Mucosa of descending colon (tissue), 3 donors: ENCODE measurements around the gene ACSF2. TPM values are rescaled to one million over a fixed set of nuclear protein-coding genes. Genes with fewer than 3 reads are reported as not detected.

ENCODE experiments used
- ATAC-seq: fragments of 200-7000 bp; cut with Tn5 transposase; one replicate; pipeline ENCODE4 v1.9.1; 2020; ENCODE audit warnings: mild to moderate bottlenecking, moderate library complexity
- DNase-seq, 3 donors: peaks; one replicate each; pipeline ENCODE4 v3.0.0-alpha.2; 2020
- H3K36me3 ChIP-seq: fragments of 200-600 bp; one replicate; pipeline ENCODE4 v1.8.0; 2021; ENCODE audit warnings: low read depth, mild to moderate bottlenecking
- H3K4me1 ChIP-seq: fragments of 200-600 bp; one replicate; pipeline ENCODE4 v1.8.0; 2021; ENCODE audit warnings: low read depth, mild to moderate bottlenecking
- H3K4me3 ChIP-seq: fragments of 200-600 bp; one replicate; pipeline ENCODE4 v1.8.0; 2021; ENCODE audit warnings: mild to moderate bottlenecking
- H3K9me3 ChIP-seq: fragments of 200-600 bp; one replicate; pipeline ENCODE4 v1.8.0; 2021; ENCODE audit warnings: mild to moderate bottlenecking
- CTCF ChIP-seq: fragments of 200-600 bp; IDR thresholded peaks from one replicate; pipeline ENCODE4 v1.8.0; 2022; ENCODE audit warnings: antibody characterized with exemption, mild to moderate bottlenecking
- intact Hi-C, 2 donors: fragments of 100-400 bp; cut with DNase I in 1 of 2; cut with micrococcal nuclease in 1 of 2; formaldehyde crosslinking; loops; one replicate each; pipeline versions ENCODE4 v1.11.0 to v1.11.1; 2022; cut with DNase I, micrococcal nuclease
- total RNA-seq, 3 donors: library from RNA; stranded (reverse); fragmentation: NEBNext Ultra II Directional in 2 of 3; extraction: Animal tissue kit (Norgen Biotek cat#: 25700) in 2 of 3; gene quantifications; one replicate each; pipeline versions ENCODE4 v1.2.1 to v1.2.4, GENCODE V29; 2021 to 2023
- donor health status: DM: no; HTN: no; CAD: no; lungs with moderate emphysema.
- donor health status: DM: no; HTN: no; CAD: no.
- donor health status: DM: no; HTN: yes; CAD: no.

Gene ACSF2
- total RNA-seq, 3 donors from 2014 or later = 79.7 to 246 (median 99.4) TPM

- no peaks in the 10 kb centered on the region for H3K9me3 ChIP-seq
- no peak overlapping the region for H3K4me3 ChIP-seq
- no peak for DNase-seq
- peaks cover 21% of the 10 kb centered on the region for H3K4me1 ChIP-seq
- H3K36me3 ChIP-seq = no peaks in the 10 kb centered on the region
- no peak for TF ChIP-seq CTCF
- intact Hi-C loops = no loop called here
- ATAC-seq = no peak
Measured at GRCh38 chr17:50430821-50431618, 5.0 kb downstream of the ACSF2 start.

DNA sequence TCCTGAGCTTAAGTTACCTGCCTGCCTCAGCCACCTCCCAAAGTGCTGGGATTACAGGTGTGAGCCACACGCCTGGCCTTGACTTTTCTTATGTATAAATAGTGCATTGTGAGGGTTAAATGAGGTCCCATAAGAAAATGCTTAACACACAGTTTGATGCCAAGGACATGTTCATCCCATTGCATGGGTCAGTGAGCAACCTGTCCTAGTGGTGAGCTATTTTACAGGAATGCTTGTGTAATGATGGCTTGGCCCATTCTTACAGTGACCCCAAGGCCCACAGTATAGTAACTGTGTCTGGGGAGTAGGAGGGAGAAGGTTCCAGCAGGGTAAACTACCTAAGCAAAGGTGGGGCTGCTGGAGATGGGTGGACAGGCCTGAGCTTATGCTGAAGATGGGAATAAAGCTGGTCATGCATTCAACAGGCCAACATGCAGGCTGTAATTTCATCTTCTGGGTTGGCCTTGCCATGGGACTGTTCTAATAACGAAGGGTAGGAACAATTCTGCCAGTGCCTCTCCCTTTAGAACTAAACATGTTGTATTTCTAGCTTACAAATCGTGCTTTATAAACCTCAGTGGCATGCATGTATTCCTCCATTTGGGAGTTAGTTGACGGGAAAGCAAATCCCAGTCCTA, 6.2 kb downstream of the ACSF2 start:
- H3K4me1 ChIP-seq = peaks cover 16% of the 10 kb centered on the region
- no peak for DNase-seq
- no peak overlapping the region for H3K4me3 ChIP-seq
- H3K36me3 ChIP-seq = no peaks in the 10 kb centered on the region
- H3K9me3 ChIP-seq = no peaks in the 10 kb centered on the region
- no peak for TF ChIP-seq CTCF
- intact Hi-C loops = no loop called here
- ATAC-seq = no peak

GRCh38 chr17:50437409-50437808, 11.4 kb downstream of the ACSF2 start:
- Histone ChIP-seq H3K9me3 (no peaks in the 10 kb centered on the region), H3K4me1 (peaks cover 18% of the 10 kb centered on the region), H3K36me3 (no peaks in the 10 kb centered on the region), H3K4me3 (no peak overlapping the region)
- ATAC-seq (no peak), DNase-seq (no peak)
- intact Hi-C loops = no loop called here
- TF ChIP-seq CTCF = no peak

DNA sequence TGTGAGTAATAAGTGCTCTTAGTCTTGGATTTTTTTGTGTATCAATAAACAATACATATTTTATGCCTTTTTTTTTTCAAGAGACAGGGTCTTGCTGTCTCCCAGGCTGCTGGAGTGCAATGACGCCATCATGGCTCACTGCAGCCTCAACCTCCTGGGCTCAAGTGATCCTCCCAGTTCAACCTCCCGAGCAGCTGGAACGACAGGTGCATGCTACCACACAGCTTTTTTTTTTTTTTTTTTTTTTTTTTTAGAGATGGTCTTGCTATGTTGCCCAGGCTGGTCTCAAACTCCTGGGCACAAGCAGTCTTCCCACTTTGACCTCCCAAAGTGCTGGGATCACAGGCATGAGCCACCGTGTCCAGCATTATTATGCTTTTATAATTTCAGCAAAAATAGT, 13.0 kb downstream of the ACSF2 start:
- Histone ChIP-seq H3K36me3 (no peaks in the 10 kb centered on the region), H3K9me3 (no peaks in the 10 kb centered on the region), H3K4me1 (peaks cover 25% of the 10 kb centered on the region), H3K4me3 (no peak overlapping the region)
- DNase-seq = no peak
- no peak for ATAC-seq
- intact Hi-C loops = no loop called here
- TF ChIP-seq CTCF = no peak

GRCh38 chr17:50440172-50440837, 14.3 kb downstream of the ACSF2 start:
- intact Hi-C loops = no loop called here
- Histone ChIP-seq H3K9me3 (no peaks in the 10 kb centered on the region), H3K4me1 (peaks cover 25% of the 10 kb centered on the region), H3K36me3 (no peaks in the 10 kb centered on the region), H3K4me3 (no peak overlapping the region)
- no peak for TF ChIP-seq CTCF
- DNase-seq (peak; percentile 72 to 78 (median 73)), ATAC-seq (peak; percentile 90)
